Measurements from ENCODE around the gene BST1. TPM values are rescaled to one million over a fixed set of nuclear protein-coding genes. Genes with fewer than 3 reads are reported as not detected.

Gene BST1
- polyA plus RNA-seq, 3 donors: 140 to 297 (median 266) TPM

- Mint-ChIP-seq H3K4me3 (peak overlapping the region; percentile 97 to 99), H3K36me3 (peaks cover 18 to 30% of the 10 kb centered on the region in 2 donors), H3K27ac (peak overlapping the region; percentile 94 to 98 (median 96)), H3K9me3 (peaks cover 0 to 2% (median 0%) of the 10 kb centered on the region in 7 donors), H3K27me3 (ENCODE audit: low read depth in 3 of 3) (no peaks in the 10 kb centered on the region), H3K4me1 (peaks cover 67% of the 10 kb centered on the region)
- peak overlapping the region; percentile 78 for H3K9ac ChIP-seq (ENCODE audit: insufficient read depth, low read length, poor library complexity, severe bottlenecking)
- intact Hi-C loops (cut with micrococcal nuclease): loop anchor here in 1 of 2 donors (5.0 kb wide), 1 partner anchor 35 kb away; no protein-coding TSS in a partner anchor
- H3K27me3 ChIP-seq (ENCODE audit: control insufficient read depth in 2 of 2, insufficient read depth in 2 of 2, low read length in 2 of 2): no peaks in the 10 kb centered on the region
- peak overlapping the region; percentile 61 to 96 (median 91) for H3K4me3 ChIP-seq (replicated peaks in 1 of 3; ENCODE audit: low read depth in 2 of 3, low read length in 3 of 3)
- H2AFZ ChIP-seq (ENCODE audit: insufficient read depth, low read depth, low read length, poor library complexity, severe bottlenecking): peak overlapping the region; percentile 89
- H3K27ac ChIP-seq (ENCODE audit: low read depth in 1 of 2, low read length in 2 of 2): peak overlapping the region; percentile 90 to 93
- no peaks in the 10 kb centered on the region for H4K20me1 ChIP-seq (ENCODE audit: insufficient read depth, low read length)
- no CpG with 5 or more reads among the region's 6 CpGs for WGBS (ENCODE audit: insufficient coverage)
- peaks cover 100% of the 10 kb centered on the region for H3K79me2 ChIP-seq (ENCODE audit: insufficient read depth, low read length)
- H3K4me1 ChIP-seq (ENCODE audit: control insufficient read depth in 1 of 2, insufficient read depth in 2 of 2, low read length in 2 of 2): peaks cover 63 to 89% of the 10 kb centered on the region in 2 donors
- peaks cover 7 to 24% of the 10 kb centered on the region in 2 donors for H3K36me3 ChIP-seq (replicated peaks in 1 of 2; ENCODE audit: control insufficient read depth in 1 of 2, insufficient read depth in 2 of 2, low read length in 2 of 2)
- no peaks in the 10 kb centered on the region for H3K9me3 ChIP-seq (replicated peaks in 1 of 2; ENCODE audit: control insufficient read depth in 1 of 2, insufficient read depth in 1 of 2, low read length in 2 of 2)
- peak overlapping the region; percentile 92 for H3K4me2 ChIP-seq (replicated peaks; ENCODE audit: extremely low read depth, low read length, poor library complexity, severe bottlenecking)
- peak in 2 of 3 donors; percentile 50 to 58 for DNase-seq
- TF ChIP-seq, protein P1, sequence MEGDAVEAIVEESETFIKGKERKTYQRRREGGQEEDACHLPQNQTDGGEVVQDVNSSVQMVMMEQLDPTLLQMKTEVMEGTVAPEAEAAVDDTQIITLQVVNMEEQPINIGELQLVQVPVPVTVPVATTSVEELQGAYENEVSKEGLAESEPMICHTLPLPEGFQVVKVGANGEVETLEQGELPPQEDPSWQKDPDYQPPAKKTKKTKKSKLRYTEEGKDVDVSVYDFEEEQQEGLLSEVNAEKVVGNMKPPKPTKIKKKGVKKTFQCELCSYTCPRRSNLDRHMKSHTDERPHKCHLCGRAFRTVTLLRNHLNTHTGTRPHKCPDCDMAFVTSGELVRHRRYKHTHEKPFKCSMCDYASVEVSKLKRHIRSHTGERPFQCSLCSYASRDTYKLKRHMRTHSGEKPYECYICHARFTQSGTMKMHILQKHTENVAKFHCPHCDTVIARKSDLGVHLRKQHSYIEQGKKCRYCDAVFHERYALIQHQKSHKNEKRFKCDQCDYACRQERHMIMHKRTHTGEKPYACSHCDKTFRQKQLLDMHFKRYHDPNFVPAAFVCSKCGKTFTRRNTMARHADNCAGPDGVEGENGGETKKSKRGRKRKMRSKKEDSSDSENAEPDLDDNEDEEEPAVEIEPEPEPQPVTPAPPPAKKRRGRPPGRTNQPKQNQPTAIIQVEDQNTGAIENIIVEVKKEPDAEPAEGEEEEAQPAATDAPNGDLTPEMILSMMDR (IDR thresholded peaks at IDR 0.05): no peak
Measured at GRCh38 chr4:15682242-15683142, 20.4 kb upstream of the BST1 start.

GRCh38 chr4:15683143-15683495, 19.7 kb upstream of the BST1 start:
- no peaks in the 10 kb centered on the region for H3K27me3 Mint-ChIP-seq (ENCODE audit: low read depth in 3 of 3)
- Histone ChIP-seq H4K20me1 (ENCODE audit: insufficient read depth, low read length) (no peaks in the 10 kb centered on the region), H3K36me3 (replicated peaks in 1 of 2; ENCODE audit: control insufficient read depth in 1 of 2, insufficient read depth in 2 of 2, low read length in 2 of 2) (peaks cover 7 to 26% of the 10 kb centered on the region in 2 donors), H3K9ac (ENCODE audit: insufficient read depth, low read length, poor library complexity, severe bottlenecking) (no peak overlapping the region), H3K9me3 (replicated peaks in 1 of 2; ENCODE audit: control insufficient read depth in 1 of 2, insufficient read depth in 1 of 2, low read length in 2 of 2) (no peaks in the 10 kb centered on the region), H3K27me3 (ENCODE audit: control insufficient read depth in 2 of 2, insufficient read depth in 2 of 2, low read length in 2 of 2) (no peaks in the 10 kb centered on the region), H3K4me2 (replicated peaks; ENCODE audit: extremely low read depth, low read length, poor library complexity, severe bottlenecking) (peak overlapping the region; percentile 92), H3K4me3 (replicated peaks in 1 of 3; ENCODE audit: low read depth in 2 of 3, low read length in 3 of 3) (peak overlapping the region; percentile 61 to 96 (median 91)), H2AFZ (ENCODE audit: insufficient read depth, low read depth, low read length, poor library complexity, severe bottlenecking) (no peak overlapping the region), H3K27ac (ENCODE audit: low read depth in 1 of 2, low read length in 2 of 2) (peak overlapping the region in 1 of 2 donors; percentile 90), H3K79me2 (ENCODE audit: insufficient read depth, low read length) (peaks cover 100% of the 10 kb centered on the region), H3K4me1 (ENCODE audit: control insufficient read depth in 1 of 2, insufficient read depth in 2 of 2, low read length in 2 of 2) (peaks cover 61 to 89% of the 10 kb centered on the region in 2 donors)
- peak; percentile 56 to 83 (median 78) for DNase-seq
- TF ChIP-seq, protein P1 (IDR thresholded peaks at IDR 0.05): no peak
- intact Hi-C loops (cut with micrococcal nuclease): loop anchor here in 1 of 2 donors (5.0 kb wide), 1 partner anchor 36 kb away; no protein-coding TSS in a partner anchor
- peaks cover 0 to 2% (median 0%) of the 10 kb centered on the region in 7 donors for H3K9me3 Mint-ChIP-seq
- H3K4me1 Mint-ChIP-seq: peaks cover 69% of the 10 kb centered on the region
- WGBS (ENCODE audit: insufficient coverage): no CpG with 5 or more reads among the region's 2 CpGs
- H3K36me3 Mint-ChIP-seq: peaks cover 24 to 36% of the 10 kb centered on the region in 2 donors
- peak overlapping the region in 1 of 2 donors; percentile 97 for H3K4me3 Mint-ChIP-seq
- H3K27ac Mint-ChIP-seq: peak overlapping the region; percentile 94 to 98 (median 96)
